Stimulated activated CD4-positive, alpha-beta T cell treated with anti-CD3 and anti-CD28 coated beads, Interleukin-15, amount 100 ng/mL, for 48 hours (primary cell): ENCODE results near the gene KYAT1.
A peak's percentile ranks its signal among the peaks of the same experiment; 100 is the strongest.
"Not testable (repeated sequence)": the region's sequence is repeated elsewhere in the genome, so short reads cannot be mapped to it uniquely, and the experiment has no call there.

Source experiments
- DNase-seq, 2 donors: peaks; one replicate each; pipeline ENCODE4 v3.0.0-alpha.2; 2020; ENCODE audit warnings: low read depth in 2 of 2

The KYAT1 gene

GRCh38 chr9:128885376-128885775 is 3.6 kb upstream of the KYAT1 start:
- DNase-seq, result no peak

GRCh38 chr9:128884164-128884563 is 2.4 kb upstream of the KYAT1 start:
- DNase-seq, result no peak

GRCh38 chr9:128882677-128883603 is 1.2 kb upstream of the KYAT1 start:
- DNase-seq, result no peak

GRCh38 chr9:128877852-128878251 is 3.9 kb downstream of the KYAT1 start:
- DNase-seq, result no peak

GRCh38 chr9:128870941-128871265 is 10.8 kb downstream of the KYAT1 start:
- not testable (repeated sequence) for DNase-seq

- no peak for DNase-seq
These were observed 11.4 kb downstream of the KYAT1 start for GRCh38 chr9:128870128-128870940.

- peak; percentile 68 to 79 for DNase-seq
These were observed 18.1 kb downstream of the KYAT1 start for GRCh38 chr9:128863647-128864046.

- no peak for DNase-seq
These were observed 19.3 kb downstream of the KYAT1 start for GRCh38 chr9:128862401-128862851.

GRCh38 chr9:128861501-128861900 is 20.2 kb downstream of the KYAT1 start:
- no peak for DNase-seq

- no peak for DNase-seq
These were observed 20.8 kb downstream of the KYAT1 start for GRCh38 chr9:128860937-128861336.

GRCh38 chr9:128858476-128858875 is 23.3 kb downstream of the KYAT1 start:
- not testable (repeated sequence) for DNase-seq

- not testable (repeated sequence) for DNase-seq
These were observed 27.3 kb downstream of the KYAT1 start for GRCh38 chr9:128854454-128854853.

- DNase-seq, result not testable (repeated sequence)
These were observed 29.1 kb downstream of the KYAT1 start for GRCh38 chr9:128852646-128853045.

- DNase-seq, result not testable (repeated sequence)
These were observed 29.8 kb downstream of the KYAT1 start for GRCh38 chr9:128851779-128852600.

- DNase-seq, result not testable (repeated sequence)
These were observed 30.7 kb downstream of the KYAT1 start for GRCh38 chr9:128851024-128851423.

GRCh38 chr9:128847803-128848202 is 33.9 kb downstream of the KYAT1 start:
- DNase-seq, result no peak

- no peak for DNase-seq
These were observed 35.1 kb downstream of the KYAT1 start for GRCh38 chr9:128846680-128847030.

GRCh38 chr9:128845186-128845931 is 36.4 kb downstream of the KYAT1 start:
- no peak for DNase-seq

GRCh38 chr9:128843171-128843570 is 38.6 kb downstream of the KYAT1 start:
- not testable (repeated sequence) for DNase-seq

GRCh38 chr9:128841694-128842492 is 39.9 kb downstream of the KYAT1 start:
- DNase-seq, result no peak
